GM13977 (cell line): ENCODE data around the gene HIKESHI.

ENCODE experiments used
- DNase-seq: peaks from one replicate; pipeline ENCODE4 v3.0.0; 2012; ENCODE audit warnings: low spot score
- in situ Hi-C: fragments of 300-500 bp; cut with MboI; formaldehyde crosslinking; loops from one replicate; pipeline ENCODE4 v1.12.0; 2022; ENCODE audit warnings: low sequenced_read_pairs, low pct_unique_long_range_greater_than_20kb, mixed read lengths, inconsistent platforms; ENCODE audit not compliant: unreplicated experiment
- TF ChIP-seq, protein P1 (sequence below): IDR thresholded peaks from 2 replicates; pipeline ENCODE4 v1.5.1; 2012; ENCODE audit warnings: mild to moderate bottlenecking, control low read depth; ENCODE audit not compliant: insufficient read depth; ENCODE audit errors: extremely low read depth, missing control alignments

HIKESHI gene

DNA sequence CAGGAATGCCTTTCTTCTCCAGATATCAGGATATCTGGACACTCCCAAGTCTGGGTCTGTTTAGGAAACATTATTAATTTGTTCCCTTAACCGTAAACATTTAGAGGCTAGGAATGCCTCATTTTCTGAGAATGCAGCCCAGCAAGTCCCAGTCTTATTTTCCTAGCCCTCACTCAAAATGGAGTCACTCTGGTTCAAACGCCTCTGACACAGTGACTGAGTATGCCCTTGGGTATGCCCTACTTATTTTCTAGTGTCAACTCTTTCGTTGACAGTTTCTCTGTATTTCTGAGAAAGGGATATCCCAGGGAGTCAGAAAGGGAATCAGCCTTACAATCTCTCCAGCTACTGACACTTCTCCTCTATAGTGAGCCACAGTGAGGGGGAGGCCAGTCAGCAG lies 56.7 kb downstream of the HIKESHI start:
- no peak for DNase-seq
- TF ChIP-seq, protein P1, sequence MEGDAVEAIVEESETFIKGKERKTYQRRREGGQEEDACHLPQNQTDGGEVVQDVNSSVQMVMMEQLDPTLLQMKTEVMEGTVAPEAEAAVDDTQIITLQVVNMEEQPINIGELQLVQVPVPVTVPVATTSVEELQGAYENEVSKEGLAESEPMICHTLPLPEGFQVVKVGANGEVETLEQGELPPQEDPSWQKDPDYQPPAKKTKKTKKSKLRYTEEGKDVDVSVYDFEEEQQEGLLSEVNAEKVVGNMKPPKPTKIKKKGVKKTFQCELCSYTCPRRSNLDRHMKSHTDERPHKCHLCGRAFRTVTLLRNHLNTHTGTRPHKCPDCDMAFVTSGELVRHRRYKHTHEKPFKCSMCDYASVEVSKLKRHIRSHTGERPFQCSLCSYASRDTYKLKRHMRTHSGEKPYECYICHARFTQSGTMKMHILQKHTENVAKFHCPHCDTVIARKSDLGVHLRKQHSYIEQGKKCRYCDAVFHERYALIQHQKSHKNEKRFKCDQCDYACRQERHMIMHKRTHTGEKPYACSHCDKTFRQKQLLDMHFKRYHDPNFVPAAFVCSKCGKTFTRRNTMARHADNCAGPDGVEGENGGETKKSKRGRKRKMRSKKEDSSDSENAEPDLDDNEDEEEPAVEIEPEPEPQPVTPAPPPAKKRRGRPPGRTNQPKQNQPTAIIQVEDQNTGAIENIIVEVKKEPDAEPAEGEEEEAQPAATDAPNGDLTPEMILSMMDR, result no peak
- in situ Hi-C loops, result no loop called here

DNA sequence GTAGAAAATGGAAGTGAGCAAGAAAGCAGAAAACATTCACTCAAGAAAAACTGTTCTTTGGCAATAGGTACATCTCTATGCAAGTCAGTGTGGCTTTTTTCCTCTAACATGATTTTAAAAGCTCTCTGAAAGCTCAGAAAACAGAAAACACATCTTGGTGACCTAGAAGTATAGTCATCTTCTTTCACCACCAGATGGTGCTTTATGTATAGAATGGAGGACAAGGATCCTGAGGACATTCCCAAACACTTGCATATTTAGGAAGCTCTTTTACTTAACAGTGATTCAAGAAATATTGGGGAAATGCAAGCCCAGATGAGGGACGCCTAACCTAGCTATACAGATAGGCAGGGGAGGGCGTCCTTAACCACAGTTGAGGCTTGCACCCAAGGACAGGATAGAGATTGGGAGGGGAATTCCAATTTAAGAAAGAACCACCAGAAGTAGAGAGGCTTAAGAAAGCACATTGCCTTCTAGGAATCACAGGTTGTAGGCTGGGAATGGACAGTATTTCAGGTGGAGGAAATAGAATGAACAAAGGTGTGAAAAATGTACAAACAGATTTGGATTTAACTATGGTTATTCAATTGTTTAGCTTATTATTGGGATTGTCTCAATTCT lies 58.8 kb downstream of the HIKESHI start:
- in situ Hi-C loops, result no loop called here
- TF ChIP-seq, protein P1, result no peak
- DNase-seq, result no peak

DNA sequence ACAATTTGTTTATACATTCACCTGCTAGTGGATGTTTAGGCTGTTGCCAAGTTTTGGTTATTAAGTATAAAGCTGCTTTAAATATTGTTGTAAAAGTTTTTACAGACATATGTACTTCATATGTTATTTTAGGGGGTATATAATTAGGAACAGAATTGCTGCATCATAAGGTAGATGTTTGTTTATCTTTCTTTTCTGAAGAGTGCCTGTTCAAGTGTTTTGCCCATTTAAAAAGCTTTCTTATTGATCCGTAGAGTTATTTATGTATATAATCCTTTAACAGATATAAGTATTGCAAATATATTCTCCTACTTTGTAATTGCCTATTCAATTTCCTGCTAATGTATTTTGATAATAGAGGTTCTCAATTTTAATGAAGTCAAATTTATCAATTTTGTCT lies 61.4 kb downstream of the HIKESHI start:
- TF ChIP-seq, protein P1, result no peak
- DNase-seq, result no peak
- in situ Hi-C loops, result no loop called here

DNA sequence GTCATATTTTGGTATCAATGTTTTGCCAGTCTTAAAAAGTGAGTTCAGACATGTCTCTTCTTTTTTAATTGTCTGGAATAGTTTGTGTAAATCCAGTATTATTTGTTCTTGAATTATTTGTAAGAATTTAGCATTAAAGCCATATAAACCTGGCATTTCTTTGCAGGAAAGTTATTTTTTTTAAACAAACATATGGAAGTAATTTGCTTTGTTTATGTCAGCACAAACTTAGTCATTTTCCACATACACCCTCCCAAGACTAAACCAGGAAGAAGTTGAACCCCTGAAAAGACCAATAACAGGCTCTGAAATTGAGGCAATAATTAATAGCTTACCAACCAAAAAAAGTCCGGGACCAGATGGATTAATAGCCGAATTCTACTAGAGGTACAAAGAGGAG lies 63.5 kb downstream of the HIKESHI start:
- in situ Hi-C loops, result no loop called here
- TF ChIP-seq, protein P1, result no peak

DNA sequence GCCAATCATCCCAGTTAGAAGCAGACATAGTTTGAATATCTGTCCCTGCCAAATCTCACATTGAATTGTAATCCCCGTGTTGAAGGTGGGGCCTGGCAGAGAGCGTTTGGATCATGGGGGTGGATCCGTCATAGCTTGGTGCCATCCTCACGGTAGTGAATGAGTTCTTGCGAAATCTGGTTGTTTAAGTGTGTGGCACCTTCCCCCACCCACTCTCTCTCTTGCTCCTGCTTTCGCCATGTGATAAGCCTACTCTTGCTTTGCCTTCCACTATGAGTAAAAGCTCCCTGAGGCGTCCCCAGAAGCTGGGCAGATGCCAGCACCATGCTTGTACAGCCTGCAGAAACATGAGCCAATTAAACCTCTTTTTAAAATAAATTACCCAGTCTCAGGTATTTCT lies 67.6 kb downstream of the HIKESHI start:
- TF ChIP-seq, protein P1, result no peak
- DNase-seq, result no peak
- in situ Hi-C loops, result no loop called here

More for the DNA sequence above, 63.5 kb downstream of the HIKESHI start:
- no peak for DNase-seq

DNA sequence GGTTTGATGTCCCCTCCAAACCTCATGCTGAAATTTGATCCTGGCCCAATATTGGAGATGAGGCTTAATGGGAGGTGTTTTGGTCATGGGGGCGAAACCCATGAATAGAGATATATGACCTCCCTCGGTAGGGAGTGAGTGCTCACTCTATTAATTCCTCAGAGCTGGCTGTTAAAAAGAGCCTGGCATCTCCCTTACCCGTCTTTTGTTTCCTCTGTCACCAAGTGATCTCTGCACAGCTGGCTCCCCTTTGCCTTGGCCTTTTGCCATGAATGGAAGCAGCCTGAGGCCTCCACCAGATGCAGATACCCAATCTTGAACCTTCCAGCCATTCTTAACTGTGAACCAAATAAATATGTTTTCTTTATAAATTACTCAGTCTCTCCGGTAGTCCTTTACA lies 68.1 kb downstream of the HIKESHI start:
- TF ChIP-seq, protein P1, result no peak
- in situ Hi-C loops, result no loop called here
- DNase-seq, result no peak
